GM18519 (cell line): ENCODE data around the gene FAM107A.

Experiments used
- ATAC-seq: cut with Tn5 transposase; IDR thresholded peaks from one replicate; pipeline ENCODE4 v1.9.1; 2021; ENCODE audit warnings: mild to moderate bottlenecking, moderate library complexity; ENCODE audit not compliant: unreplicated experiment, low FRiP score

Gene FAM107A

GRCh38 chr3:58594117-58594516 lies 16.9 kb upstream of the FAM107A start:
- no peak for ATAC-seq

GRCh38 chr3:58591517-58592510 lies 14.6 kb upstream of the FAM107A start:
- no peak for ATAC-seq

- no peak for ATAC-seq
Measured at GRCh38 chr3:58588030-58588614, 10.9 kb upstream of the FAM107A start.

GRCh38 chr3:58586776-58587192 lies 9.6 kb upstream of the FAM107A start:
- ATAC-seq, result no peak

- no peak for ATAC-seq
Measured at GRCh38 chr3:58585994-58586393, 8.8 kb upstream of the FAM107A start.

GRCh38 chr3:58585005-58585786 lies 8.0 kb upstream of the FAM107A start:
- no peak for ATAC-seq

GRCh38 chr3:58584690-58585004 lies 7.5 kb upstream of the FAM107A start:
- no peak for ATAC-seq

- no peak for ATAC-seq
Measured at GRCh38 chr3:58581328-58582091, 4.3 kb upstream of the FAM107A start.

GRCh38 chr3:58580826-58581327 lies 3.7 kb upstream of the FAM107A start:
- no peak for ATAC-seq

GRCh38 chr3:58578873-58579272 lies 1.7 kb upstream of the FAM107A start:
- no peak for ATAC-seq

- no peak for ATAC-seq
Measured at GRCh38 chr3:58576716-58577115, 475 bp downstream of the FAM107A start.

GRCh38 chr3:58575971-58576652 lies 1.1 kb downstream of the FAM107A start:
- ATAC-seq, result no peak

- ATAC-seq, result no peak
Measured at GRCh38 chr3:58574682-58575081, 2.5 kb downstream of the FAM107A start.

GRCh38 chr3:58574106-58574505 lies 3.1 kb downstream of the FAM107A start:
- no peak for ATAC-seq

GRCh38 chr3:58573640-58574039 lies 3.6 kb downstream of the FAM107A start:
- no peak for ATAC-seq

- no peak for ATAC-seq
Measured at GRCh38 chr3:58572634-58573230, 4.5 kb downstream of the FAM107A start.

GRCh38 chr3:58572013-58572633 lies 5.1 kb downstream of the FAM107A start:
- no peak for ATAC-seq

GRCh38 chr3:58570851-58571250 lies 6.3 kb downstream of the FAM107A start:
- no peak for ATAC-seq
